ENCODE data around the gene CBY1.
A peak's percentile ranks its signal among the peaks of the same experiment; 100 is the strongest.

Gene CBY1

DNA sequence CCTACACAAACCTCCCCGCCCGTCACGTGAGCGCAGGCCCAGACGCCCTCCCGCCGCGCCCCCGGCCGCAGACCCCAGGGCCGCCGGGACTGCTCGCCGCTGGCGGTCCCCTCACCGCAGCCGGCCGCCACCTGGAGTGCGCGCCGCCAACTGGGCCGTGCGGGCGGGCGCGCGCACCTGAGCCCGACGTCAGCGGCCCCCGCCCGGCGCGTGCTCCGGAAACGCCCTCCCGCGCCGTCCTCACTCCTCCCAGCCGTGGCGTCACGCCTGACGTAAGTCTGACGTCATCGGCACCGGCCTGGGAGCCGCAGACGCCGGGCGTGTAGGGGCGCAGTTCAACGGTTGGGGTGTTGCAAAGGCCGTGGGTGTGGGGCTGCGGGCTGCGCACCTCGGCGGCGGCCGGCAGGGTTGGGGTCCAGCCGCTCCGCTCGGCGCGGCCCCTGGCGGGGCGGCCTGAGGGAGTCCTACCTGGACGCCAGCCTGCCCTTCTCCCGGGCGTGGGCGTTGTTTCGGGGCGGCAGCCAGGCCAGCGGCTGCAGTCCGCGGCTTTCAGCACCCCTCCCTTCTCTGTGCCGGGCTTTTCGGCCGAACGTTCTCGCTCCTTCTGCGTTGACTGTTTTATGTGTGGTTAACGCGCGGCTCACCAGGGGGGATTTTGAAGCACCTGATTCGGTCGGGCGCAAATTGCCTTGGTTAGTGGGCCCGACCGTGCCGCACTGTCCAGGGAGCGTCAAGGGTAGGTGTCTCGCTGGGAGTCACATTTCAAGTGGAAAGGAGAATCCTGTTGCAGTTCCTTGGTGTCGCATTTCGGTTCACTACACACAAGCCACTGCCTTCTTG lies 44.6 kb downstream of the CBY1 start, which contains the start of gene JOSD1:
TSS of gene JOSD1 (minus strand) at position 155 of the 840 bp plus-strand sequence. CDS start 956 bp downstream, outside the sequence.
- peak; percentile 97 for DNase-seq

DNA sequence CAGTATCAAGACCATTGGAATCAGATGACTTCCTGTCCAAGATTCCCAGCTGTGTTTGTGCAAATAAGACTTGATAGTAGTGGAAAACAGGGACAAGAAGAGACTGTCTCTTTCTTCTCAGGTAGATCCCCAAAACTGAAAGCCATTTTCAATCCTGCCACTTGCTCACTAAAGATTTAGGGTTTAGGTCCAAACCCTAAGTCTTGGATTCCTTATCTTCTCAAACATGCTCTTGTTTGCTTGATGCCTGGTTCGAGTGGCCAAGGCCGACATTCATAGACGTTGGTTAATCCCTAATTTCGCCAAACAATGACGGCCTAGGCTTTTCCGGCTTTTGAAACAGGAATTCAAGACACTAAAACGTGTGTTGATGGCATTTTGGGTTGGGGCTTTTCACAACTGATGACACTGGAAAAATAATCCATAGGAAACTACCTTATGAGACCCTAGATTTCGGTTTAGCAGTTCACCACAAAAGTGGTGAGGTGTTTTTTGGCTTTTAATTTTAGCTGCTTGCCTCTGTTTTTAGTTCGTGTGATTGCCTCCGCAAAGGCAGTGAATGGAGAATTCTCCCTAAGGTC lies 48.3 kb downstream of the CBY1 start:
- DNase-seq, result no peak

DNA sequence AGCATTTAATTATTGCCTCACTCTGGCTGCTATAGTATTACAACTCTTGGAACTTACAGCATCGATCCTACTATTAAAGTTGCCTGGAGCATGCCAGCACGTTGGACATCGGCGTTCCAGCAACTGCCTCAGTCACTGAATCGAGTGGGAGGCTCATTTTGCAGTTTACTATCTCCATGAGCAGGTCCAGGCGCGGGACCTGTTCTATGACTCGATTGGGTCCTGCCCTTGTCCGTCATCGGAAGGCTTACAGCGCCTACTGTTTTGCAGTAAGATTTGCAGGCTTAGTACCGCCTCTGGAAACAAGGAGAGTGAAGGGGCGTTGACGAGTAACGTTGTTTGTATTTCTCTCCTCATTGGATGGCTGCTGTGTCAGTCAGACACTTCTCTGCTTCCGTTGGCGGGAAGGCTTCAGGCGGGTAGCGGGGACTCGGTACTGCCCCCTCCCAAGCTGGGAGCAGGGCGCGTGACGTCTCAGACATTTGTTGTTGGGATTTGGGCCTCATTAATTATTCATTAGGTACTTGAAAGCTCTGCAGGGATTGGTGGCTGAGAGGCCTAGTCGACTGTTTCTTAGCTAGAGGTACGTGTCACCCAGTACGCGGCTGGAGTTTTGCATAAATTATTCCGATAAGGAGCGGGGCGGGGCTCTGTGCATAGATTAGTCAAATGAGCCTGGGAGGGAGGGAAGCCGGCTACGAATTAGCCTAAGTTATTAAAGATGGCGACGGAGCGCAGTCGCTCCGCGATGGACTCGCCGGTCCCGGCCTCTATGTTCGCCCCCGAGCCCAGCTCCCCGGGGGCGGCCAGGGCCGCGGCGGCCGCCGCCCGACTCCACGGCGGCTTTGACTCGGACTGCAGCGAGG lies 49.0 kb downstream of the CBY1 start, which contains the start of gene GTPBP1:
TSS of gene GTPBP1 (plus strand) at position 710 of the 866 bp plus-strand sequence. CDS start at position 722, 12 bp downstream.
- peak; percentile 99 for DNase-seq

DNA sequence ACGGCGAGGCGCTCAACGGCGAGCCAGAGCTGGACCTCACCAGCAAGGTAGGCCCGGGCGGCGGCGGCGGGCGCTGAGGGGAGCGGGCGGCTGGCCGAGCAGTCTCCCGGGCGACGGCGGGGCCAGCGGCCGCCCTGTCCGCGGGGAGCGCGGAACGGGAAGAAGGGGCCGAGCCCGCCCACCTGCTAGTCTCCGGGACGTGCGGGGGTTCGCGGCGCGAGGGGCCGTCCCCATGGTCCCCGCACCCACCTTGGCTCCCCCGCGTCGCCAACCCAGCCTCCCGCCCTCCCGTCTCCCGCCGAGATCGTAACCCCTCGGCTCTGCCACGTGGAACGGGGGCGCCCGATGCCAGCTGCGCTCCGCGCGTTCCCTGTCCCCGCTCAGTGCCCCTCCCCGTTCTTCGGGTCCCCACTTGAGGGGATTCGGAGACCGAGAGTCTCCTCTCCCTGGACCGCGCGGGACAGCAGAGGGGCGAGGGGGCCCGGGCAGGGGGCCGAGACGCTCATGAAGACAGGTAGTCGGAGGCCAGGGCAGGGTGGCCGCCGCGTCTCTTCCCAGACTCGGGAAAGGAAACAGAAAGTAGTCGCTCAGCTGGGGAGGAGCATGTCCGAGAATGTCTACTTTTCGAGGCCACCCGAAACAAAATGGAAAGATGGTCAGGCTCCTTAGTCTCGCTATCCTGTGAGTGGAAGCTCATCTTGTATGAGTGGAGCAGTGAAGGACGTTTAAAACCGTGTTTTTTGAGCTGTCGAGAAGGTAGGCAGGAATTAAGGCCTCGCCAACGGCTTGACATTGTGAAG lies 49.9 kb downstream of the CBY1 start:
- DNase-seq, result peak; percentile 28

DNA sequence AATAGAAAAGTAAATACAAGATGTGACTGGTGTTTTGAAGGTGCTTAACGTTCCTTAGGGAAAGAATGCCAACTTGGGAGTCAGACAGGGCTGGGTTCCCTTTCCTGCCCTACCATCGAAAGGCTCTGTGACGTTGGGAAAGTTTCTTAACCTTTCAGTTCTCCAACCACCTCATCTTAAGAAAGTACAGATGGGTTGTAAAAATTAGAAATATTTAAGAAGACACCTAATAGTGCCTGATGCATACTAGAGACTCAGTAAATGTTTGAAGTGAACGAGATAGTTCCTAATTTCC lies 50.4 kb downstream of the CBY1 start:
- no peak for DNase-seq

DNA sequence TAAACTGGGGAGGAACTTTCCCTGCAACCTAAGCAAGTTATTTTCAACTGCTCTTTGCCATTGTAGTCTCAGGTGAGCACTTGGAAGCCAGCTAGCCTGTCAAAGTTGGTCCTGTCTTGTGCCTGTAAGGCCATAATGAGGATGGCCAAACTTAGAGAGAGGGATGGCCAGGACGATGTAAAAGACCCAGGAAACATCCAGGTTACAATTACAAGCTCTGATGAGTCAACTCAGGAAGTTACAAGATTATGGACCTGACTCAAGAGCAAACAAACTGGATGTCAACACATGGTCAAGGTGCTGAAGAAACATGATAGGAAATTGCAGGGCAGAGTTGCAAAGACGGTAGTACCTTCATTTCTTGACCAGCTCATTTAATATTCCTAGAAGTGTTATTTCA lies 50.9 kb downstream of the CBY1 start:
- DNase-seq, result no peak

DNA sequence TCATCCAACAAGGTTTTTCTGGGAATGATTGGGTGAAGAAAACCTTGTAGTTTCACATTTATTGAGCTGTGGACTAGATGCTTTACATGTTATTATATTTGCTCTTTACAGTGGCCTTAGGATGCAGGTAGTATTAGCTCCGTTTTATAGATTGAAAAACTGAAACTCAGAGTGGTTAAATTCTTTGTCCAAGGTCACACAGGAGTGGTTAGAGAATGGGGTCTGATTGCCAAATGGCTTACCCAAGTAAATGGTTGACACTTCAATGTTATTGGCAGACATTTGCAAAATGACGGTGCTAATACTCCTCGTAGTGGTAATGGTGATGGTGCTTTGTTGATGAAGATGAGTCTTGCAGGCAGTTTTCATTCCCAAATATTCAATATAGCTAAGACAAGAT lies 51.5 kb downstream of the CBY1 start:
- no peak for DNase-seq

DNA sequence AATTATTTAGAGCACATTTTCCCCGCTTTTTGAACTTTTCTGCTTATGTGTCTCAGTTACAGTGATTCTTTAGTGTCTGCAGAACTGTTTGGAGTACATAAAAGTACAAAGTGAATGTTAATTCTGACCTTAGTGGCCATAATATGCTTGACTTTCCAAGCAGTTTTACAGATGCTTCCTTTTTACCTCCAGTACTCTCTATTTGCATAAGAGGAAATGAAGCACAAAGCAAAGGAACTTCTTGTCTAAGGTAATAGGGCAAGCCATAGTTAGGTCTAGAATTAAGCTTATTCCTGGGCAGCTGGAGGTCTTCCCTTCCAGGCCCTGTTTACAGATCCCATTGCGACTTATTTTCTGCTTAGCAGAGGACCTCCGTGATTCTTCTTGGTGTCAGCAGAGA lies 52.9 kb downstream of the CBY1 start:
- DNase-seq, result no peak

DNA sequence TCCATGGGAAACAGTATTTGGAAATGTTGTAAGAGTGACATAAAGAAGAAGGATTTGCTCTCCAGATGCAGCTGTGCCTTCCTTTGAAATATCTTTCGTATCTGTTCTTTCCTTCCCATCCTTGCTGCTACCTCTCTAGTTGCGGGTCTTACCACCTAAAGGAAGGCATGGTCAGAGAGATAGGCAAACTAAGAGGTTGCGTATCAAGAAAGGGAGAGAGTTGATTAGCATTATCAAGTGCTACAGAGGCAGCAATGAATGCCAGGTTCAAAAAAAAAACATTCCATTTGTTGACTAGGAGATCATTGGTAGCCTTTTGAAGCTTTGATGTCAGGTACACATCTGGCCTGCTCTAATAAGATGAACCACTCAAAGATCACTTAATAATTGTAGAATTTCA lies 53.9 kb downstream of the CBY1 start:
- DNase-seq, result no peak

DNA sequence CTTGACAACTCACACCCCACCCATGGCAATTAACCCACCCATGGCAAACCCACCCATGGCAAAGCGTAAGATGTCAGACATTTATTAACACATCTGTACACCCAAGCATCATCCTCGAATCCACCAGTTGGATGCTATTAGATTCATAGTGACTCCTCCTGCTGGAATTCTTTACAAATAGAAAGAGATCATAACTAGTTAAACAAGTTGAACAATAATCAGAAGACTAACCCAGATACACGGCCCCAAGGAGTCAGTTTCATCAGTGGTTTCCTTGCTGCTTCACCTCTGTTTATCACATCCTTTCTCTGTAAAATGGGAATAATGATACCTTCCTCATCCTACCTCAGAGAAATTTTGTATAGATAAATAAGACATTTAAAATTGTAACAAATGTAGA lies 54.4 kb downstream of the CBY1 start:
- DNase-seq, result no peak

DNA sequence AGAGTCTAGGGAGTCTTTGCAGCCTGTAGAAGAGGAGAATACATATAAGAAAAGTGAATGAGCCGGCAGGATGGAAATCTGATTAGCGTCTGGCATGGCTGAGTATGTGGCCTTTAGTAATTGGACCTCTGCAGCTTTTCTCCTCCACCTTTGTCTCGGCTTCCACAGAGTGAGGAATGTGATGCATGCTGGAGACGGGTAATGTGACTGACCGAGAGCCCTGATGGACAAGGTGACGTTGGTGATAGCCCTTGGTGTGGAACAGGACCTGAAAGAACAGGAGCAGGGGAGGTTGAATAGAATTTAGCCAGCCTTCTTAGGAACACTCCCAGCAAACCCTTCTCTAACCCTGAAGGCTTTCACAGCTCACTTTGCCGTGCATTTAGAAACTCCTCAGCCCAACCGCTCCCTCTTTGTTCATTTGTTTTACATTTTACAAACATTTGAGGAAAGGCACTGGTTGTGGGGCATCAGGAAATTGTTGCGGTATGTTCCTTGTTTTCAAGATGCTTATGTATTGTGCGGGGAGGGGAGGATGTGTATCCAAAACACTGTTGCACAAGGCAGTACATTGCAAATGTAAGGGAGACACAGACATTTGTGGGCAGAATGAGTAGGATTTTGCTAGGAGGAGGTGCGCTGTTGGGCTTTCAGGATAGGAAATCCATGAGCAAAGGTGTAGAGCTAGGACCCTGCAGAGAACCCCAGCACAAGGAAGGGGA lies 56.2 kb downstream of the CBY1 start:
- no peak for DNase-seq

DNA sequence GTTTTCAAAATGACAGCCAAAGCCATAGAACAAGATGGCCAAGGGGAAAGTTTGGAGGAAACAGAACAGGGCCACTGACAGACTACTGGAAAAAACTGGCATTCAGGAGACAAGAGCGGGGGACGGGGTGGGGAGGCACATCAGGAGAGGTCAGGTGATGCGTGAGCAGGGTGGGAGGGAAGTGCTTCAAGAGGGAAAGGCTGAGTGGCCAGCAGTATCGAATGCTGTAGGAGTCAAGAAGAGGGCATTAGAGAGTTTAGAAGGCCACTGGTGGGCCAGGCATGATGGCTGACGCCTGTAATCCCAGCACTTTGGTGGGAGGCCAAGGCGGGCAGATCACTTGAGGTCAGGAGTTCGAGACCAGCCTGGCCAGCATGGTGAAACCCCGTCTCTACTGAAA lies 57.5 kb downstream of the CBY1 start:
- DNase-seq, result no peak

DNA sequence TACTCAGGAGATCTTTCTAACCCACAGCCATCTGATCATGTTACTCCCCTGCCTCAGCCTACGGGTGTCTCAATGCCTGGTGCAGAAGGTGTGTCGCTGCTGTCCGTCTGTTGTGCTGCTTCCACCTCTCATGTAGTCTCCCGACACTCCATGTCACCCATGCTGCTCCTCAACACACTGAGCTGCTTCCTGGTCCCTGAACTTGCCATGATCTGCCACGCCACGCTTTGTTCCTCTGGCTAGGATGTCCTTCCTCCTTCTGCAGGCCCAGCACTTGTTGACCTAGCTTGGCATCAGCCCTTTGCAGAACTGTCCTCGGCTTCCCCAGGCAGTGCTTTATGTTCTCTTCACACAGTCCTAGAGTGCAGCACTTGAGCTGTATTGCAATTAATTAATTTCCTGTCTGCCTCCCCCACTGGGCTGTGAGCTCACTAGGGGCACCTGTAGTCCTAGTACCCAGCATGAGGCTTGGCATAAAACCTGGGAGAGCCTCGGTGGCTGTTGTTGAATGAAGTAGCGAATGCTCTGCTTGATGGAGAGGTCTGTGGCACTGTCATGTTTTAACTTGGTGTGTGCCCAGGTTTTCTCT lies 58.8 kb downstream of the CBY1 start:
- no peak for DNase-seq

DNA sequence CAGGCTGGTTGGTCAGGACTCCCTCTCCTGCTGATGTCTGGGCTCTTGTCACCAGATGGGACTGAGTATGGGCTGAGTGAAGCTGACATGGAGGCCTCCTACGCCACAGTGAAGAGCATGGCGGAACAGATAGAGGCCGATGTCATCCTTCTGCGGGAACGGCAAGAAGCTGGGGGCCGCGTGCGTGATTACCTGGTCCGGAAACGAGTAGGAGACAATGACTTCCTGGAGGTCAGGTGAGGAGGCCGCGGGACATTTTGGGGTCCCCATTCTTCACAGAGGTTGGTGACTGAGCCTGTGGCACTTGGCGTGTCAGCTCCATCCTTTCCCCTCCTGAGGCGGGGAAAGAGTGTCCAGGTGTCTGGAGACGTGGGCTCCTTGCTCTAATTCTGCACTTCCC lies 59.4 kb downstream of the CBY1 start:
- no peak for DNase-seq

DNA sequence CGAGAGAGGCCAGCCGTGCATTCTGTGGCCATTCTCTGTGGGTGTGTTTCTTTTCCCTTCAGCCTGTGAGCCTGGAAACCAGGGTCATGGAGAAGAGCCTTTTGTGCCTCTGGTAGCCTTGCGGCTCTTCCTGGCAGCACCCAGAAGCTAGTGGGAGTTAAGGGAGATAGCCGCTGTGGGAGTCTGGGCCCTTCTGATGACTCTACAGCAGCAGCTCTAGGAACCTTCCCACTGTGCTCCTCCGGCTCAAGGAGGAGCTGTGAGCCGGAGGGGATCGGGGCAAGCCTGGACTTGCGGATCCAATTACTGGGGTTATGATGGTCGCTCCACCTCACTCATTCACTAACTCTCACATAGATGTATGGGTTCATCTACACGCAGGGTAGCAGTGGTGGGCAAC lies 59.8 kb downstream of the CBY1 start:
- DNase-seq, result no peak

DNA sequence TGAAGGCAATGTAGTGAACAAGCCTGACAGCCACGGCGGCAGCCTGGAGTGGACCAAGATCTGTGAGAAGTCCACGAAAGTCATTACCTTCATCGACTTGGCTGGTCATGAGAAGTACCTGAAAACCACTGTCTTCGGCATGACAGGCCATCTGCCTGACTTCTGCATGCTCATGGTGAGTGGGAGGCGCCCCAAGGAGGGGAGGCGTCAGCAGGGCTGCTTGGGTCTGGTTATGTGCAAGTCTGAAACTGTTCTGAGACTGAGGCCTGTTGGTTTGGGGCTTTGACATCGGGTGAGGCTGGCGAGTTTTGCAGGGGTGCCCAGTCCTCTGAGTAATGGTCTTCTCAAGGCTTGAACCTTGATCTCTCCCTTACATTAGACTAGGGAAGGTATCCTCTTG lies 60.4 kb downstream of the CBY1 start:
- no peak for DNase-seq

DNA sequence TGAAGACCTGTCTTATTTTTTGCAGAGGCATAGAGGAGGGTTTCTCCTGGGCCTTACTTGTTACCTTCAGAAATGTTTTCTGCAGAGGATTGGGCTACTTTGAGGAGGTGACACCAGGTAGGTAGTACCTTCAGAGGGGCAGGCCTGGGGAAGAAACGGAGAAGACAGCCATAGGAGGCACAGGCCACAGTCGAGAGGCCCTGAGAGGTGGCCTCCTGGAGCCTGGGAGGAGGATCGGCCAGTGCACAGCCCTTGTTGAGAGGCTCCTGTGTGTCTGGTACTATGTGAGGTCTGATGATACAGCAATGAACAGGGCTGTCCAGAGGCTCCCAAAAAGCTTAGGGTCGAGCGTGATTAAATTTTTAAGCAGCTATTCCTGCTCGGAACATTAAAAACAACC lies 60.8 kb downstream of the CBY1 start:
- DNase-seq, result no peak

DNA sequence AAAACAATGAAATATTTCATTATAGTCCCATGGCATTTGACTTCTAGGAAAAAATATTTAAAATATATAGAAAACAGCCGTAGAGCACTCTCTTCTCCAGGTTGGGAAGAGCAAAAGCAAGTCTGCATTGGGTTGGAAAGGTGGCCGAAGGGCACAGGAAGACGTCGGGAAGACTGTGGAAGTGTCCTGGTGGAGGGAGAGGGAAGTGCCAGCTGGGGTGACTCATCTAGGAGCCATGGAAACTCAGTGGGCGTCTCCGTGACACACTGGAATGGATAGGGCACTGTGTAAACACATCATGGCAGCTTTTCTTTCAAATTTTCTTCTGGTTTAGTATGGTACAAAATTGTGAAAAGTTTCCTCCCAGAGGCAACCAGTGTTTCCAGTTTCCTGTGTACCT lies 62.0 kb downstream of the CBY1 start:
- DNase-seq, result no peak

DNA sequence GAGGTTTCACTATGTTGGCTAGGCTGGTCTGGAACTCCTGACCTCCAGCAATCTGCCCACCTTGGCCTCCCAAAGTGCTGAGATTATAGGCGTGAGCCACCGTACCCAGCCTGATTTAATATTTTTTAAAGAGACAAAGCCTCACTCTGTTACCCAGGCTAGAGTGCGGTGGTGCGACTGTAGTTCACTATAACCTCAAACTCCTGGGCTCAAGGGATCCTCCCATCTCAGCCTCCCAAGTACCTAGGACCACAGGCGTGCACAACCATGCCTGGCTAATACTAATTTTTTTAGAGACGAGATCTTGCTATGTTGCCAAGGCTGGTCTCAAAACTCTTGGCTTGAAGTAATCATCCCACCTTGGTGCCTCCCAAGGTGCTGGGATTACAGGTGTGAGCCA lies 62.8 kb downstream of the CBY1 start:
- no peak for DNase-seq

DNA sequence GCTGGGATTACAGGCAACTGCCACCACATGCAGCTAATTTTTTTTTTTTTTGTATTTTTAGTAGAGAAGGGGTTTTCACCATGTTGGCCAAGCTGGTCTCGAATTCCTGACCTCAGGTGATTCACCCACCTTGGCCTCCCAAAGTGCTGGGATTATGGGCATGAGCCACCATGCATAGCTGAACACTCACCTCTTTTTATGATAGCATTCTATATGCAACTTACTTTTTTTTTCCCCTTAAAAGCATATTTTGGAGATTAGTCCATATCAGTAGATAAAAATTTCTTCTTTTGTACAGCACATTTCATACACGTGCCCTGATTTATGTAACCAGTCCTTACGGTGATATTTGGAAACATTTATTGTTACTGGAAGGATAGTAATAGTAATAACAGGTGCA lies 63.9 kb downstream of the CBY1 start:
- DNase-seq, result no peak

DNA sequence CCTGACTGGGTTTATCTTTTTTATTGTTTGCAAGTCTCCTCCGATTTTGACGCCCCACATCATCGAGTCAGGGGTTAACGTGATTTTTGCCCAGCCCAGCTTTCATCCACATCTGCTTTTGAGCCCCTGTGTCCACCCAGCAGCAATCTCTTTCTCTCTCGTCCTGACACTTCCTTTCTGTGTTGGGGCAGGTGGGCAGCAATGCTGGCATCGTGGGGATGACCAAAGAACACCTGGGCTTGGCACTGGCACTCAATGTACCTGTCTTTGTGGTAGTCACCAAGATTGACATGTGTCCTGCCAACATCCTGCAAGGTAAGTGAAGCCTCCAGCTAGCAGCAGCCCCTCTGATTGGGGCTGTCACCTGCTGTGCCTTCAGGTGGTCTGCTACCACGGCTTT lies 65.1 kb downstream of the CBY1 start:
- no peak for DNase-seq

Measured in effector CD8-positive, alpha-beta T cell (primary cell).